Activated naive CD8-positive, alpha-beta T cell (primary cell): ENCODE measurements around the gene C11orf54.

Source experiments
- H3K27ac Mint-ChIP-seq: one replicate; pipeline ENCODE4 v1.8.0; 2021; ENCODE audit warnings: mixed read lengths
- H3K27me3 Mint-ChIP-seq: one replicate; pipeline ENCODE4 v1.8.0; 2021; ENCODE audit warnings: mixed read lengths
- H3K36me3 Mint-ChIP-seq: one replicate; pipeline ENCODE4 v1.8.0; 2021; ENCODE audit warnings: mixed read lengths
- H3K4me1 Mint-ChIP-seq: one replicate; pipeline ENCODE4 v1.8.0; 2021; ENCODE audit warnings: low read depth, mixed read lengths
- H3K4me3 Mint-ChIP-seq: one replicate; pipeline ENCODE4 v1.8.0; 2021; ENCODE audit warnings: mild to moderate bottlenecking, mixed read lengths
- H3K9me3 Mint-ChIP-seq: one replicate; pipeline ENCODE4 v1.8.0; 2021; ENCODE audit warnings: low read depth, mixed read lengths

The C11orf54 gene

GRCh38 chr11:93728792-93729128 lies 12.7 kb upstream of the C11orf54 start:
- no peak overlapping the region for H3K4me3 Mint-ChIP-seq
- H3K27me3 Mint-ChIP-seq = no peaks in the 10 kb centered on the region
- no peak overlapping the region for H3K27ac Mint-ChIP-seq
- peaks cover 14% of the 10 kb centered on the region for H3K4me1 Mint-ChIP-seq
- H3K9me3 Mint-ChIP-seq = no peaks in the 10 kb centered on the region
- peaks cover 11% of the 10 kb centered on the region for H3K36me3 Mint-ChIP-seq

GRCh38 chr11:93729129-93729616 lies 12.3 kb upstream of the C11orf54 start:
- Mint-ChIP-seq H3K9me3 (no peaks in the 10 kb centered on the region), H3K27ac (peak overlapping the region; percentile 34), H3K4me1 (peaks cover 17% of the 10 kb centered on the region), H3K27me3 (no peaks in the 10 kb centered on the region), H3K36me3 (peaks cover 12% of the 10 kb centered on the region), H3K4me3 (no peak overlapping the region)

- peak overlapping the region; percentile 34 for H3K27ac Mint-ChIP-seq
- H3K27me3 Mint-ChIP-seq = no peaks in the 10 kb centered on the region
- H3K36me3 Mint-ChIP-seq = peaks cover 18% of the 10 kb centered on the region
- H3K4me1 Mint-ChIP-seq = peaks cover 29% of the 10 kb centered on the region
- H3K9me3 Mint-ChIP-seq = no peaks in the 10 kb centered on the region
- H3K4me3 Mint-ChIP-seq = no peak overlapping the region
Observed at GRCh38 chr11:93730108-93731107, 11.1 kb upstream of the C11orf54 start.

DNA sequence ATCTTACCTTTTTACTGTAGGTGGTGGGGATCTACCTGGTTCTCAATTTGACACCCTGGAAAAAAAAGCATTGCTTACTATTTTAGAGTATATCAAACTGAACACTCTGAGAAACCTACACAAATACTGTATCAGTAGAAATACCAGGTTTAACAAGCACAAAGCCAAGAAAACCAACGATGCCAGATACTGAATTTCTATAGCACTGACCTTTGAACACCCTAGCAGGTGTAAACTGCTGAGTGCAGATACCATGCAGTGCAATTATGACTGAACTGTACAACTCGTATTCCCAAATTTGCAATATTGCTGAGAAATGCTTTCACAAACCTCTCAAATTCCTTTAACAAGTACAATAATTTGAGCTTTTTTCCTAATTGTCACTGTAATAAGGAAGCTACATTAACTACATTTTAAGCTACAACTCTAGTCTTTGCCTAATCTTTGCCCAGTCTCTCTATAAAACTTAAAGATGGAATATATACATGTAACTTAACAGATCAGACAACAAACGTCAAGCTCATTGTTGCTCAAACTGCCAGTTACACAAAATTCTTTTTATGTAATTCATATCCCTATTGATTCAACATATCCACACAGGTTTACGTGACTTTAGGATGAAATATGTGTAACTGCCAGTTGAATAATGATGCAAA lies 9.1 kb upstream of the C11orf54 start:
- Mint-ChIP-seq H3K27me3 (no peaks in the 10 kb centered on the region), H3K27ac (peak overlapping the region; percentile 75), H3K4me3 (peak overlapping the region; percentile 35), H3K4me1 (peaks cover 47% of the 10 kb centered on the region), H3K36me3 (peaks cover 27% of the 10 kb centered on the region), H3K9me3 (no peaks in the 10 kb centered on the region)

DNA sequence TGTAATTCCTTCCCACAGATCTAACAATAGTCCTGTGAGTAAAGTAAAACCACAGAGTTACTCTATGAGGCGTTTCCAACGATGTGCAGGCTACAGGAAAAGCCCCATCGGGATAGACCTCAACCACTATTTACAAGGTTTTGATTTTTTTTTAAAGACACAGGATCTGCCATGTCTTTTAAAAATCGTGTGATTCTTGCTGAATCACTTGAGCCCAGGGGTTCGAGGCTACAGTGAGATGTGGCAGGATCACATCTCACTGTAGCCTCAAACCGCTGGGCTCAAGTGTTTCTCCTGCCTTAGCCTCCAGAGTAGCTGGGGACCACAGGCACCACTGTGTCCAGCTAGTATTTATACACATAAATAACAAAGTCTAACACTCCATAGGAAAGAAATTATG lies 8.0 kb upstream of the C11orf54 start:
- H3K4me3 Mint-ChIP-seq = peak overlapping the region; percentile 100
- peak overlapping the region; percentile 73 for H3K27ac Mint-ChIP-seq
- no peaks in the 10 kb centered on the region for H3K27me3 Mint-ChIP-seq
- no peaks in the 10 kb centered on the region for H3K9me3 Mint-ChIP-seq
- H3K36me3 Mint-ChIP-seq = peaks cover 34% of the 10 kb centered on the region
- H3K4me1 Mint-ChIP-seq = peaks cover 58% of the 10 kb centered on the region

- no peaks in the 10 kb centered on the region for H3K9me3 Mint-ChIP-seq
- no peaks in the 10 kb centered on the region for H3K27me3 Mint-ChIP-seq
- peak overlapping the region; percentile 84 for H3K27ac Mint-ChIP-seq
- H3K4me3 Mint-ChIP-seq = peak overlapping the region; percentile 100
- peaks cover 38% of the 10 kb centered on the region for H3K36me3 Mint-ChIP-seq
- peaks cover 61% of the 10 kb centered on the region for H3K4me1 Mint-ChIP-seq
Observed at GRCh38 chr11:93734427-93735222, 6.8 kb upstream of the C11orf54 start.

DNA sequence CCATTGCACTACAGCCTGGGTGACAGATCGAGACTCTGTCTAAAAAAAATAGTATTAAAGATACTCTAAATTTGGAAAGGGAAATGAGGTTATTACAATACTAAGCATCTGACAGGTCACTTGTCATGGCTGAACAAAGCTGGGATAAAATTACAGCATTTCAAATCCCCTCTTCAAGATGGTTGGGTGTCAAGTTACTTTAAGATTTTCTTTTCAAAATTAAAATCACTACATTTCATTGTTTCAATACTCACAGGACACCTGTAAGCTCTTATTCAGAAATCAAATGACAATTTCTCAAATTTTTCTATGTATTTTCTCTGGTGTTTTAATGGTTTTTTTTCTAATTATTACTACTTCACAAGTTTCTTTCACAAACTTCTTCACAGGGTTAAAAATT lies 5.8 kb upstream of the C11orf54 start:
- Mint-ChIP-seq H3K36me3 (peaks cover 46% of the 10 kb centered on the region), H3K9me3 (no peaks in the 10 kb centered on the region), H3K27me3 (no peaks in the 10 kb centered on the region), H3K4me3 (peak overlapping the region; percentile 100), H3K4me1 (peaks cover 62% of the 10 kb centered on the region), H3K27ac (peak overlapping the region; percentile 84)

DNA sequence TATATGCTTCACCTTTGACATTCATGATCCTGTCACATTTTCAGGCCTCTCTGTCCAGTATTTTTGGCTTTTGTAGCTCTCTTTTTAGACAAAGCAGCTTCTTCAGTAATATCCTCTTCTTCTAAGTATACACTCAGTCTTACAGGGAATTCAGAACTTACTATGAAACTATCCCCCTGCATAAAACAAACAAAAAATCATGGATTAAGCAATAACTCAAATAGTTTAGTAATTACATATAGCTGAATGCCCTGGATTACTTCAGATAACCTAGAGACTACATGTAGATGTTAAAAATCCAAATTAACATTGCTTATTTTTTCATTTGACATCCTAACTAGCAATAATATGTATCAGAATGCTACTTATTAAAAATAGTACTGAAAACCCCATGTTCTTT lies 5.3 kb upstream of the C11orf54 start:
- Mint-ChIP-seq H3K9me3 (no peaks in the 10 kb centered on the region), H3K4me1 (peaks cover 62% of the 10 kb centered on the region), H3K4me3 (peak overlapping the region; percentile 100), H3K36me3 (peaks cover 47% of the 10 kb centered on the region), H3K27ac (peak overlapping the region; percentile 84), H3K27me3 (no peaks in the 10 kb centered on the region)

GRCh38 chr11:93737904-93738612 lies 3.4 kb upstream of the C11orf54 start:
- H3K4me1 Mint-ChIP-seq = peaks cover 62% of the 10 kb centered on the region
- H3K27me3 Mint-ChIP-seq = no peaks in the 10 kb centered on the region

GRCh38 chr11:93738647-93739081 lies 2.8 kb upstream of the C11orf54 start:
- H3K36me3 Mint-ChIP-seq = peaks cover 47% of the 10 kb centered on the region
- H3K4me1 Mint-ChIP-seq = peaks cover 59% of the 10 kb centered on the region
- peak overlapping the region; percentile 100 for H3K27ac Mint-ChIP-seq
- peak overlapping the region; percentile 100 for H3K4me3 Mint-ChIP-seq
- no peaks in the 10 kb centered on the region for H3K9me3 Mint-ChIP-seq
- H3K27me3 Mint-ChIP-seq = no peaks in the 10 kb centered on the region

More at GRCh38 chr11:93737904-93738612, 3.4 kb upstream of the C11orf54 start:
- peaks cover 47% of the 10 kb centered on the region for H3K36me3 Mint-ChIP-seq
- peak overlapping the region; percentile 100 for H3K27ac Mint-ChIP-seq
- no peaks in the 10 kb centered on the region for H3K9me3 Mint-ChIP-seq
- H3K4me3 Mint-ChIP-seq = peak overlapping the region; percentile 100

- H3K4me1 Mint-ChIP-seq = peaks cover 60% of the 10 kb centered on the region
- H3K4me3 Mint-ChIP-seq = peak overlapping the region; percentile 100
- no peaks in the 10 kb centered on the region for H3K27me3 Mint-ChIP-seq
- peak overlapping the region; percentile 100 for H3K27ac Mint-ChIP-seq
- peaks cover 43% of the 10 kb centered on the region for H3K36me3 Mint-ChIP-seq
- H3K9me3 Mint-ChIP-seq = no peaks in the 10 kb centered on the region
Observed at GRCh38 chr11:93740031-93740729, 1.3 kb upstream of the C11orf54 start.

DNA sequence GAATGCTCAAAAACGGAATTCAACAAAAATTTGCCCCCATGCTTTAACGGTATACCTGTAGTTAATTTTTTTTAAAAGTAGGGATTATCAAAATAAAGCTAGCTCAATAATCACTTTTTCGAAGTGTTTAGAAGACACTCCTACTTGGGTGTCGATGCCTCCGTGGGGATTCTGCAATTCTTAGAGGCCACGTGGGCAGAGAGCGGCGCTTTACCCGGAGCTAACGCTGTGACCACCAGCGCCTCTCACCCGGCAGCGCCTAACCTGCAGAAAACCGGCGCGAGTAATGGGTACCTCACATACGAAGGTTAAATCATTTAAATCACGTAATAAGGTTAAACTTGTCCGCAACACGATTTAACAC lies 760 bp upstream of the C11orf54 start:
- Mint-ChIP-seq H3K9me3 (no peaks in the 10 kb centered on the region), H3K27ac (peak overlapping the region; percentile 100), H3K4me3 (peak overlapping the region; percentile 100), H3K4me1 (peaks cover 59% of the 10 kb centered on the region), H3K27me3 (no peaks in the 10 kb centered on the region), H3K36me3 (peaks cover 42% of the 10 kb centered on the region)

DNA sequence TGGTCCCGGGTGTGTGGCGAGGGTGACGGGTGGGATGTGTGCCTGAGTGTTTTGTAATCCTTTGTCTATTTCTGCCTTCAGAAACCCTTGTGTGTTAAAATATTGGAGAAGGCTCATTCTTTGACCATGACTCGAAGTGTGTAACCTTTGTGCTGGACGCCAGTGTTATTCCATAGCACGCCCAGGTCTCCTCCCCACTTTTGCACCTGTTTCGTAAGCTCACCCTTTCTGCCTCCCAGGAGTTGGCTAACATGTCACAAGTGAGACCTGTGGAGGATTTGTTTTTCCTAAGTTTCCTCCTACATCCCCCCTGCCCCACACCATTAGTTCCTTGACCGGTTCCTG lies 382 bp downstream of the C11orf54 start:
- Mint-ChIP-seq H3K4me3 (peak overlapping the region; percentile 100), H3K27ac (peak overlapping the region; percentile 100), H3K9me3 (no peaks in the 10 kb centered on the region), H3K27me3 (no peaks in the 10 kb centered on the region), H3K4me1 (peaks cover 53% of the 10 kb centered on the region), H3K36me3 (peaks cover 33% of the 10 kb centered on the region)

DNA sequence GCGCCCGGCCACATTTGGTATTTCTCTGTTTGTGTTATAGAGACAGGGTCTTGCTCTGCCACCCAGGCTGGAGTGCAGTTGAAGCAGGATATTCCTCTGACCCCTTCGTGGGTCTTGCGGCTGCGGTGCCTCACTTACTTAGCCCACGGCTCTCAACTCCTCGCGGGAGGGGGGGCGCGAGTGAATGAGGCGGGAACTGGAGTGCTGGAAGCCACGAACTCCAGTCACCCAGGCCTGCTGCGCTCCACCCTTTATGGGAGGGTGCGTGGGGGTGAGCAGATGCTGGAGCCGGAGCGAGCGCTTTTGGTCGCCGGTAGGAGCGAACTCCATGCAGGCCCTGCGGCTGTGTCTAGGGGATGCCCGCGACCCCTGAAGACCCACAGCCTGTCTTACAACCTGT lies 1.8 kb downstream of the C11orf54 start:
- Mint-ChIP-seq H3K27me3 (no peaks in the 10 kb centered on the region), H3K4me1 (peaks cover 40% of the 10 kb centered on the region), H3K4me3 (peak overlapping the region; percentile 74), H3K27ac (no peak overlapping the region), H3K9me3 (no peaks in the 10 kb centered on the region), H3K36me3 (peaks cover 24% of the 10 kb centered on the region)
